ENCODE results near the gene SLC13A3.

Gene SLC13A3

DNA sequence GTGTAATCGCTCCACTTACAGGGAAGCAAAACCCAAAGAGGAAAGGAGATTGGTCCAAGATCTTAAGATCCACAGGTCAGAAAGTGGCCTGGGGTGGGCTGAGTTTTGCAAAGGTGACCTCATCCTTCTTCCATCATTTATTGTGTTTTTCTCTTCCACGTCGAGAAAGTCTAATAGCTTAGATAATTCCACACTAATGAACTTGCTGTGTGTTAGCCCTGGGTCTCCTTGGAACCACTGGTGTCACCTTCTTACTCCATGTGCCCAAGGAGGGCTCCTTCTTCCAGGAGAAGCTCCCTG, 1.7 kb downstream of the SLC13A3 start:
- no peak for DNase-seq

DNA sequence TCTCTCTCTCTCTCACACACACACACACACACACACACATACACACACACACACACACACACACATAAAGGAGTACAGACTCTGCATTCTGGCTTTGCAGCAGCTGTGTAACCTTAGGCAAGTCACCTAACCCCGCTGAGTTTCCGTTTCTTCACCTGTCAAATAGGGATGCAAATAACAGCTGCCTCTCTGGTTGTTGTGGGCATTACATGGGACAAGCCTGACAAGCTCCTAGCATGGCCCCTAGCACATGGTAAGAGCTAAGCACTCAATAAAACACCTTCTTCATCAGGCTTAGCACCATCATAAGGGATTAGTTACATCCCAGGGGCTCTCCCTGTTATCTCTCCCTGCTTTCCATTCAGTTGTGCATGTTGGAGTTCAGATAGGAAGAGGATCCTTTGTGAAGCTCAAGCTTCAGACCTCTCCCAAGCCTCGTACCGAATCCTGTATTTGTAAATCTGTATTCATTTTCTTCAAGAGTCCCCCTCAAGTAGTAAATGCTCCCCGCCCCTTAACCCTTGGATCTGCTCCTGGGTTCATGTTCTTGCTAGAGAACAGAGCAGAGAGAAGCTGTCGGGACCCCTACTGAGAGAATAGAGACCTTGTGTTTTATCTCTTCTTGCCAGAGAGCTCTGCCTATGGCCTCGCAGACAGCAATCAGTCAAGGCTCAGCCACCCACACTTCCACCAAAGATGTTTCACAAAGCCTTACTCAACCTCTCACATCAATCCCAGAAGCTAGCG, 2.2 kb downstream of the SLC13A3 start:
- DNase-seq, result no peak

- no peak for DNase-seq
These were observed 3.8 kb downstream of the SLC13A3 start for GRCh38 chr20:46647469-46647868.

GRCh38 chr20:46646659-46647380, 4.4 kb downstream of the SLC13A3 start:
- no peak for DNase-seq

- DNase-seq, result no peak
These were observed 5.1 kb downstream of the SLC13A3 start for GRCh38 chr20:46646122-46646521.

DNA sequence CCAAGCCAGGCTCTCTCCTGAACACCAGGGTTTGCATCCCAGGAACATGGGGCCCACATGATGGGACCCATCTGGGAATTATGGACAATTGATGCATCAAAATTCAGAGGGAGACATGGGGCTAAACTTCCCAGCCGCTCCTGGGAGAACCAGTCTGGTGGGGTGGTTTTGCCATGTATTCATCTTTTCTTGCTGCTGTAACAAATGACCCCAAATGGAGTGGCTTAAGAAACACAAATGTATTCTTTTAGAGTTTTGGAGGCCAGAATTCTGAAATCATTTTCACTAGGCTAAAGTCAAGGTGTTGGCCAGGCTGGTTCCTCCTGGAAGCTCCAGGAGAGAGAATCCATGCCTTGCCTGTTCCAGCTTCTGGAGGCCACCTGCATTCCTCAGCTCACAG, 6.5 kb downstream of the SLC13A3 start:
- no peak for DNase-seq

- DNase-seq, result no peak
These were observed 7.1 kb downstream of the SLC13A3 start for GRCh38 chr20:46644160-46644559.

DNA sequence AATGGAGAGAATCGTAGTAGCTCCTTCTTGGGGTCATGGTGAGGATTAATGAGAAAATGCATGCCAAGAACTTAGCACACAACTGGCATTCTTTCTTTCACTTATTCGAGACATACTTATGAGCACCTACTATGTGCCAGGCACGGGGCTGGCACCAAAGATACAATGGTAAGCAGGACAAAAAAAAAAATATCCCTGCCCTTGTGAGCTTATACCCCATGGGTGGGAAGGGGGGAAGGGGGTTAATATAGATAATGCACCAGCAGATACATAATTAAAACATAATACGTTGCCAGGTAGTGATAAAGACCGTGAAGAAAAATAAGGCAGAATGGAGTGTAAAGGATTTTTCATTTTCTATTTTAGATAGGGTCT, 8.3 kb downstream of the SLC13A3 start:
- no peak for DNase-seq

GRCh38 chr20:46642265-46642968, 8.8 kb downstream of the SLC13A3 start:
- no peak for DNase-seq

DNA sequence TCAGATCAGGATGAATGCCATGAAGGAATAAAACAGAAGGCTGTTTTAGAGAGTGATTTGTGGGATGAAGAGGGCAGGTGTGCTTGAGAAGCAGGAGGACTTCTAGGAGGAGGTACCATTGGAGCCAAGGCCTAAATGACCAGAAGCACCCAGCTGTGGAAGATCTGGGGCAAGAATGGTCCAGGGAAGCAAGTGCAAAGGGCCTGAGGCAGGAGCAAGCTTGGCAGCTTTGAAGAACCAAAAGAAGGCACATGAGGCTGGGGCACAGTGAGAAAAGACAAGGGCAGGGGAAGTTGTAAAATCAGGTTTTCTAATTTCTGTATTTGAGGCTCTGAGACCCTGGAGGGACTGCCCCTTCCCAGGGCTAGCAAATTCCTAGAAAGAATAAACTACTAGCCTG, 9.8 kb downstream of the SLC13A3 start:
- no peak for DNase-seq

GRCh38 chr20:46640536-46641311, 10.5 kb downstream of the SLC13A3 start:
- DNase-seq, result no peak

GRCh38 chr20:46640044-46640443, 11.2 kb downstream of the SLC13A3 start:
- no peak for DNase-seq

DNA sequence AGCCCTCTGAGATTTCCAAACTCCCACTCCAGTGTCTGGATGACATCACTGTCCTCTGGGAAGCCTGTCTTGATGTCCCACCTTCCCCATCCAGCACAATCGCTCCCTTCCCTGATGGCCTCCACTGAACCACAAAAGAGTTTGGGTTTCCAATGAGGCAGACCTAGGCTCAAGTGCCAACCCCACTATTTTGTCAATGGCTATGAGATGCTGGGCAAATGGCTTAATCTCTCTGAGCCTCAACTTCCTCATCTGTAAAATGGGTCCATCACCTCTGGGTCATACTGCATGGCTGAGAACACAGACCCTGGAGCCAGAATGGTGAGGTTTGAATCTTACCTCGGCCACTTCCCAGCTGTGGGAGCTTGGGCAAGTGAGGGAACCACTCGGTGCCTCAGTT, 11.7 kb downstream of the SLC13A3 start:
- no peak for DNase-seq

GRCh38 chr20:46638898-46639274, 12.4 kb downstream of the SLC13A3 start:
- DNase-seq, result no peak

GRCh38 chr20:46638134-46638897, 12.9 kb downstream of the SLC13A3 start:
- DNase-seq, result no peak

DNA sequence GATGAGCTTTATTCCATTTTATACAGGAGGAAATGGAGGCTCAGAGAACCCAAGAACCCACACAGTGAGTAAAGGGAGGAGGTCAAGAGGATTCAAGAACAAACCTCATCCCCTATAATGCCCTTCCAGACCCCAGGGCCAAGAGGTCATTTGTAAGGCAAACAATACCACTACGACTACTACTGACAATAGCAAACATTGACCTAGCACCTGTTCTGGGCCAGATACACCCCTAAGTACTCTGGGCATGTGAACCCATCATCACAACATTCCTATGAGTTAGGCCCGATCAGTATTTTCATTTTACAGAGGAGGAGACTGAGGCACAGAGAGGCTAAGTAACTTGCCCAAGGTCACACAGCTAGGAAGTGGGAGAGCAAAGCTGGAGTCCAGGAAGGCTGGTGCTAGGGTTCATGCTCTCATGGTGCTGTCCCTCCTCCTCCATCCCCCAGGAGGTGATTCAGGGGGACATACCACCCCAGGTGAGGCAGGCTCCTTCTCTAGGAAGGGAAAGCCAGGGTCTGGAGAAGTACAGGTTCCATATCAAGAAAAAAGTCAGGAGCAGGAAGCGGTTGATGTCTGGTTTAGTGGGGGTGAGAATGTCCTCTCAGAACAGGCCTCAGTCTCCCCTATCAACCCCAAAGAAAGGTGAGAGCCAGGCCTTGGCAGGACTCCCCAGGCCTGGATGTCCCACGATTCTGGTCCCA, 13.7 kb downstream of the SLC13A3 start:
- DNase-seq, result no peak

- DNase-seq, result no peak
These were observed 14.2 kb downstream of the SLC13A3 start for GRCh38 chr20:46637020-46637419.

DNA sequence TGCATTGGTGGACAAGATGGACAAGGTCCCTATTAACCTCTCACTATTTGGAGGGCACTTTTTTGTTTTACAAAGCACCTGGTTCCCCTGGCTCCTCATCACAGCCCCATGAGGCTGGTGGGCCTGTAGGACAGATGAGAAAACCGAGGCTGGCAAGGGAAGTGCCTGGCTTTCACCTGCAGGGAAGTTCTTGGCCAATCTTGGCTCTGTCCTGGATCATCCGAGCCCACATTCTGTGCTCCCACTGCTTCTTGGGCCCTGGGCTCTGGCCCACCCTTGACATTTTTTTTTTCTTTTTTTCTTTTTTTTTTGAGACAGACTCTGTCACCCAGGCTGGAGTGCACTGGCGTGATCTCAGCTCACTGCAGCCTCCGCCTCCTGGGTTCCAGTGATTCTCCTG, 14.7 kb downstream of the SLC13A3 start:
- no peak for DNase-seq

DNA sequence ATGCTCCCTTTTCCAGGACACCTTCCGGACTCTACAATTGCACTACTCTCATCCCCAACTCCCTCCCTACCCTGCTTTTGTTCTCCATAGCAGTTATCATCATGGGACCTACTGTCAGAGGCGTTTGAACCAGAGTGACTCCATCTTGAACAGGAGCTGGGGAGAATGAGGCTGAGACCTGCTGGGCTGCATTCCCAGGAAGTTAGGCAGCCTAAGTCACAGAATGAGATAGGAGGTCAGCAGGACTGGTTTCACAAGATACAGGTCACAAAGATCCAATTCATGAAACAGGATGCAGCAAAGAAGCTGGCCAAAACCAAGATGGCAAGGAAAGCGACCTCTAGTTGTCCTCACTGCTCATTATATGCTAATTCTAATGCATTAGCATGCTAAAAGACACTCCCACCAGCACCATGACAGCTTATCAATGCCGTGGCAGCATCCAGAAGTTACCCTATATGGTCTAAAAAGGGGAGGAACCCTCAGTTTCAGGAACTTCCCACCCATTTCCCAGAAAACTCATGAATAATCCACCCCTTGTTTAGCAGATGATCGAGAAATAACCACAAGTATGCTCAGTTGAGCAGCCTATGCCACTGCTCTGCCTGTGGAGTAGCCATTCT, 15.6 kb downstream of the SLC13A3 start:
- DNase-seq, result no peak

GRCh38 chr20:46634528-46634927, 16.7 kb downstream of the SLC13A3 start:
- DNase-seq, result no peak

- no peak for DNase-seq
These were observed 19.3 kb downstream of the SLC13A3 start for GRCh38 chr20:46631874-46632446.
